Measurements from ENCODE around the gene NUP62. TPM values are rescaled to one million over a fixed set of nuclear protein-coding genes. Genes with fewer than 3 reads are reported as not detected.

Gene NUP62
- total RNA-seq, 1 experiment from 2014 or later, result 85.2 TPM

GRCh38 chr19:49929611-49930482, 543 bp upstream of the NUP62 start (continued):
- TF ChIP-seq REST (IDR thresholded peaks at IDR 0.05; ENCODE audit: low read depth), result no peak
- no peak for TF ChIP-seq RAD21 (IDR thresholded peaks at IDR 0.05; ENCODE audit: low read depth)
- TF ChIP-seq ZNF274 (IDR thresholded peaks at IDR 0.05; ENCODE audit: low read depth, low read length), result no peak

- no peak overlapping the region for H2AFZ ChIP-seq (ENCODE audit: low read depth, low read length, poor library complexity, severe bottlenecking)
- ATAC-seq, result no peak
- no peaks in the 10 kb centered on the region for H3K9me2 ChIP-seq (ENCODE audit: insufficient read depth)
- no peaks in the 10 kb centered on the region for H4K20me1 ChIP-seq (ENCODE audit: insufficient read depth)
- ChIA-PET RAD21 (ENCODE audit: low non-redundant PET in 1 of 2, low total read pairs in 2 of 2, uncharacterized antibody in 2 of 2, unreplicated experiment in 2 of 2) (no interaction called here), CTCF (no interaction called here), POLR2A (interaction anchor here (0.6 to 1.7 kb wide), 3 partner anchors 21 to 58 kb away, joined by 3 to 5 read pairs (median 4); partner anchors contain the start of gene AKT1S1)
- peaks cover 14 to 40% of the 10 kb centered on the region in 2 experiments for H3K36me3 ChIP-seq (ENCODE audit: control insufficient read depth in 1 of 2, insufficient read depth in 2 of 2, low read length in 2 of 2)
- no TSS peak for BruUV-seq (replicated peaks)
- intact Hi-C loops (cut with micrococcal nuclease), result no loop called here
- H3K27me3 ChIP-seq (ENCODE audit: insufficient read depth, low read length), result no peaks in the 10 kb centered on the region
- H3K4me1 ChIP-seq (ENCODE audit: control insufficient read depth in 1 of 2, insufficient read depth in 2 of 2, low read length in 2 of 2), result peaks cover 11 to 29% of the 10 kb centered on the region in 2 experiments; a peak in 3 of 4 replicates
- peak overlapping the region; percentile 58 to 97 for H3K4me3 ChIP-seq (replicated peaks in 1 of 2; ENCODE audit: low read depth in 1 of 2, low read length in 2 of 2)
- H3K79me2 ChIP-seq (ENCODE audit: insufficient read depth, low read length), result peaks cover 73% of the 10 kb centered on the region
- peak overlapping the region; percentile 82 for H3K9ac ChIP-seq (ENCODE audit: low read length)
- peak overlapping the region; percentile 100 for H3K4me2 ChIP-seq (ENCODE audit: low read length)
- no peak for DNase-seq (ENCODE audit: low read depth, low spot score)
- H3K9me3 ChIP-seq (ENCODE audit: control insufficient read depth in 1 of 2, insufficient read depth in 1 of 2, low read depth in 1 of 2, low read length in 2 of 2), result no peaks in the 10 kb centered on the region
- no peak for TF ChIP-seq SP1 (IDR thresholded peaks at IDR 0.05; ENCODE audit: low read depth)
- TF ChIP-seq POLR2A (IDR thresholded peaks at IDR 0.05; ENCODE audit: borderline replicate concordance, extremely low read depth, insufficient read depth, insufficient read length), result no peak
- no peak for TF ChIP-seq FOSL1 (IDR thresholded peaks at IDR 0.05; ENCODE audit: low read depth)
- no peak for TF ChIP-seq POLR2AphosphoS5 (IDR thresholded peaks at IDR 0.05; ENCODE audit: low read depth, low read length)
- H3K27ac ChIP-seq (ENCODE audit: low read depth, low read length), result peak overlapping the region; percentile 99
Measured at GRCh38 chr19:49927526-49928264, 1.6 kb downstream of the NUP62 start.
